SK-N-SH (cell line): Measurements from ENCODE around the gene ABHD10. TPM values are rescaled to one million over a fixed set of nuclear protein-coding genes. Genes with fewer than 3 reads are reported as not detected.

Experiments used
- CTCF ChIA-PET: fragments of 300-600, 350-600 bp; formaldehyde crosslinking; extraction: SDS; loops from one replicate; lab custom pipeline; 2021; lab: Yijun Ruan, JAX
- POLR2A ChIA-PET: fragments of 350-600 bp; sonication (Branson Sonifier 250); formaldehyde crosslinking; extraction: SDS; loops from one replicate; lab custom pipeline; 2020; ENCODE audit warnings: antibody characterized with exemption, inconsistent platforms; lab: Yijun Ruan, JAX
- DNase-seq: peaks from one replicate; pipeline ENCODE4 v3.0.0; 2012
- H2AFZ ChIP-seq: fragments of 200-600 bp; sonication (generic); 2 replicates; pipeline ENCODE4 v1.8.1; 2016; ENCODE audit warnings: antibody characterized with exemption, mild to moderate bottlenecking, low read depth
- H3F3A ChIP-seq: fragments of 200-600 bp; sonication (generic); replicated peaks from 2 replicates; pipeline ENCODE3; 2016; ENCODE audit warnings: antibody characterized with exemption, mild to moderate bottlenecking; ENCODE audit not compliant: insufficient read depth
- H3K27ac ChIP-seq, 2 experiments: fragments of 200-500 bp in 1 of 2; fragments of 200-600 bp in 1 of 2; sonication (Bioruptor generic) in 1 of 2; sonication (generic), shearing (Covaris generic) in 1 of 2; 2 replicates each; pipeline versions ENCODE4 v1.5.1 to v1.6.1; 2014 to 2016; ENCODE audit warnings: low read depth in 2 of 2, inconsistent platforms in 1 of 2, low read length in 1 of 2, mild to moderate bottlenecking in 1 of 2, mixed read lengths in 1 of 2
- H3K27me3 ChIP-seq: fragments of 200-600 bp; sonication (generic), shearing (Covaris generic); 2 replicates; pipeline ENCODE4 v1.6.1; 2016; ENCODE audit warnings: mixed run types; ENCODE audit not compliant: insufficient read depth
- H3K36me3 ChIP-seq, 2 experiments: fragments of 200-500 bp in 1 of 2; fragments of 200-600 bp in 1 of 2; sonication (Bioruptor generic) in 1 of 2; sonication (generic) in 1 of 2; replicated peaks in 1 of 2; 2 replicates each; pipeline versions ENCODE3 to v1.5.1; 2014 to 2016; ENCODE audit warnings: low read length in 1 of 2, mild to moderate bottlenecking in 1 of 2; ENCODE audit not compliant: insufficient read depth in 2 of 2, control insufficient read depth in 1 of 2
- H3K4me1 ChIP-seq, 2 experiments: fragments of 200-500 bp in 1 of 2; fragments of 200-600 bp in 1 of 2; sonication (Bioruptor generic) in 1 of 2; sonication (generic), shearing (Covaris generic) in 1 of 2; 2 replicates each; pipeline versions ENCODE4 v1.5.1 to v1.6.1; 2014 to 2016; ENCODE audit warnings: low read depth in 1 of 2, low read length in 1 of 2, mixed run types in 1 of 2; ENCODE audit not compliant: insufficient read depth in 2 of 2, control insufficient read depth in 1 of 2
- H3K4me2 ChIP-seq: fragments of 200-600 bp; sonication (generic), shearing (Covaris generic); 2 replicates; pipeline ENCODE4 v1.6.1; 2017; ENCODE audit warnings: mixed run types
- H3K4me3 ChIP-seq, 2 experiments: fragments of 200-500 bp in 1 of 2; fragments of 200-600 bp in 1 of 2; sonication (Bioruptor generic) in 1 of 2; sonication (generic), shearing (Covaris generic) in 1 of 2; 2 replicates each; pipeline versions ENCODE4 v1.5.1 to v1.8.1; 2014 to 2016; ENCODE audit warnings: low read depth in 2 of 2, inconsistent platforms in 1 of 2, low read length in 1 of 2, mild to moderate bottlenecking in 1 of 2, mixed read lengths in 1 of 2, moderate library complexity in 1 of 2
- H3K79me2 ChIP-seq: fragments of 200-600 bp; sonication (generic); 2 replicates; pipeline ENCODE4 v1.8.1; 2017; ENCODE audit warnings: mild to moderate bottlenecking; ENCODE audit not compliant: insufficient read depth
- H3K9ac ChIP-seq: fragments of 200-600 bp; sonication (generic); 2 replicates; pipeline ENCODE4 v1.6.1; 2017; ENCODE audit warnings: mixed run types
- H3K9me2 ChIP-seq: fragments of 200-600 bp; sonication (generic); 2 replicates; pipeline ENCODE4 v1.6.1; 2017; ENCODE audit warnings: mixed run types
- H3K9me3 ChIP-seq: fragments of 200-600 bp; sonication (generic); 2 replicates; pipeline ENCODE4 v1.6.1; 2017; ENCODE audit warnings: mixed run types, mild to moderate bottlenecking, moderate library complexity
- H4K20me1 ChIP-seq: fragments of 200-600 bp; sonication (generic); 2 replicates; pipeline ENCODE4 v1.6.1; 2017; ENCODE audit warnings: mild to moderate bottlenecking, mixed run types; ENCODE audit not compliant: insufficient read depth
- CTCF ChIP-seq: fragments of 200-600 bp; sonication (generic); IDR thresholded peaks from 2 replicates; pipeline ENCODE4 v1.6.1; 2017; ENCODE audit warnings: antibody characterized with exemption, mild to moderate bottlenecking, moderate library complexity
- ELF1 ChIP-seq: IDR thresholded peaks from 2 replicates; pipeline ENCODE4 v1.4.0; 2012
- EP300 ChIP-seq, 2 experiments: IDR thresholded peaks; 2 replicates each; pipeline versions ENCODE4 v1.4.0 to v1.6.1; 2012; ENCODE audit warnings: borderline replicate concordance in 1 of 2, low read depth in 1 of 2, low read length in 1 of 2
- GATA2 ChIP-seq: sonication (generic); formaldehyde crosslinking; IDR thresholded peaks from 2 replicates; pipeline ENCODE4 v1.5.0; 2020; ENCODE audit warnings: mild to moderate bottlenecking, missing genetic modification reagents
- JUND ChIP-seq: IDR thresholded peaks from 2 replicates; pipeline ENCODE4 v1.4.0; 2012
- MEF2A ChIP-seq: IDR thresholded peaks from 2 replicates; pipeline ENCODE4 v1.4.0; 2012; ENCODE audit warnings: low read depth, borderline replicate concordance
- MXI1 ChIP-seq: IDR thresholded peaks from 2 replicates; pipeline ENCODE4 v1.6.1; 2012; ENCODE audit warnings: mild to moderate bottlenecking, low read depth, low read length, improper control_type of control experiment
- NFIC ChIP-seq: IDR thresholded peaks from 2 replicates; pipeline ENCODE4 v1.4.0; 2012; ENCODE audit warnings: borderline replicate concordance
- PBX3 ChIP-seq: IDR thresholded peaks from 2 replicates; pipeline ENCODE4; 2012
- POLR2AphosphoS5 ChIP-seq: IDR thresholded peaks from 2 replicates; pipeline ENCODE4 v1.6.1; 2012; ENCODE audit warnings: low read depth, low read length
- SIN3A ChIP-seq: IDR thresholded peaks from 2 replicates; pipeline ENCODE4 v1.6.1; 2012; ENCODE audit warnings: low read depth, mild to moderate bottlenecking, low read length, moderate library complexity, borderline replicate concordance
- TAF1 ChIP-seq: IDR thresholded peaks from 2 replicates; pipeline ENCODE4 v1.6.1; 2012; ENCODE audit warnings: low read depth, mild to moderate bottlenecking, low read length, moderate library complexity, borderline replicate concordance
- TCF12 ChIP-seq: IDR thresholded peaks from 2 replicates; pipeline ENCODE4 v1.4.0; 2012
- TEAD4 ChIP-seq: IDR thresholded peaks from 2 replicates; pipeline ENCODE4 v1.4.0; 2012; ENCODE audit warnings: mild to moderate bottlenecking, borderline replicate concordance; ENCODE audit not compliant: insufficient read depth
- ZBTB33 ChIP-seq: IDR thresholded peaks from 2 replicates; pipeline ENCODE4 v1.4.0; 2012; ENCODE audit warnings: low read depth, borderline replicate concordance
- WGBS: methylation state at CpG from one replicate; pipeline ENCODE4 v1.1.6; 2017; ENCODE audit warnings: low lambda C conversion rate; 5-methylcytosine and 5-hydroxymethylcytosine counted together
- polyA plus RNA-seq, 3 experiments: library from polyadenylated mRNA; depleted of rRNA; stranded (reverse); fragments of >200 nt; gene quantifications; 2 replicates each; pipeline ENCODE4 v1.2.3, GENCODE V29; 2012

Gene ABHD10
- polyA plus RNA-seq, 1 of the 3 experiments (the other 2 are of a cell fraction), result 14.8 TPM

- Histone ChIP-seq H3K79me2 (peaks cover 6% of the 10 kb centered on the region), H3K9me2 (no peaks in the 10 kb centered on the region), H3F3A (peaks cover 16% of the 10 kb centered on the region), H4K20me1 (no peaks in the 10 kb centered on the region), H2AFZ (no peak overlapping the region), H3K9ac (no peak overlapping the region), H3K36me3 (peaks cover 31 to 77% of the 10 kb centered on the region in 2 experiments), H3K4me2 (no peak overlapping the region), H3K4me1 (peaks cover 9 to 10% of the 10 kb centered on the region in 2 experiments; a peak in 3 of 4 replicates), H3K27ac (no peak overlapping the region), H3K27me3 (no peaks in the 10 kb centered on the region), H3K9me3 (no peaks in the 10 kb centered on the region), H3K4me3 (no peak overlapping the region)
- 93% methylated on average over 6 of the region's 6 CpGs for WGBS
- POLR2A ChIA-PET, result no interaction called here
- no peak for TF ChIP-seq TAF1
- no peak for TF ChIP-seq TCF12
- TF ChIP-seq GATA2, result 0 out of 2 replicates have a peak, but pooled peaks have one; percentile 7
- TF ChIP-seq ZBTB33, result no peak
- TF ChIP-seq EP300 (IDR thresholded peaks at IDR 0.05; ENCODE audit: borderline replicate concordance in 1 of 2, low read depth in 1 of 2, low read length in 1 of 2), result peak in 1 of 2 experiments; percentile 18; a peak in 1 of 4 replicates
- DNase-seq, result peak; percentile 21
- CTCF ChIA-PET, result interaction anchor here (0.7 to 3.1 kb wide), 6 partner anchors 9 to 237 kb away, joined by 3 to 21 read pairs (median 5); no protein-coding TSS in a partner anchor
These were observed 25.9 kb upstream of the ABHD10 start for GRCh38 chr3:111952866-111953450.

- peak overlapping the region; percentile 62 to 73; a peak in 2 of 4 replicates for H3K27ac ChIP-seq
- H3K9ac ChIP-seq, result no peak overlapping the region
- CTCF ChIA-PET, result interaction anchor here (0.9 to 3.1 kb wide), 4 partner anchors 13 to 238 kb away, joined by 3 to 21 read pairs (median 8); no protein-coding TSS in a partner anchor
- peaks cover 3% of the 10 kb centered on the region; the same call in 1 of the 2 replicates for H3K79me2 ChIP-seq
- H3K36me3 ChIP-seq, result peaks cover 27 to 72% of the 10 kb centered on the region in 2 experiments
- TF ChIP-seq MXI1, result no peak
- TF ChIP-seq TEAD4, result peak; percentile 49; the same call in 1 of the 2 replicates
- peak; percentile 45 to 58; a peak in 3 of 4 replicates for TF ChIP-seq EP300 (IDR thresholded peaks at IDR 0.05; ENCODE audit: borderline replicate concordance in 1 of 2, low read depth in 1 of 2, low read length in 1 of 2)
- TF ChIP-seq TCF12, result peak; percentile 91
- TF ChIP-seq SIN3A, result 0 out of 2 replicates have a peak, but pooled peaks have one; percentile 30
- TF ChIP-seq CTCF, result no peak
- no peak for TF ChIP-seq ELF1
- peak; percentile 21; the same call in 1 of the 2 replicates for TF ChIP-seq JUND
- peak; percentile 47; the same call in 1 of the 2 replicates for TF ChIP-seq MEF2A
- peak; percentile 60; the same call in 1 of the 2 replicates for TF ChIP-seq POLR2AphosphoS5
- TF ChIP-seq NFIC, result peak; percentile 63; the same call in 1 of the 2 replicates
- TF ChIP-seq PBX3, result peak; percentile 76
- H3F3A ChIP-seq, result peaks cover 16% of the 10 kb centered on the region
- POLR2A ChIA-PET, result interaction anchor here (0.7 kb wide), 1 partner anchor 18 kb away, joined by 3 read pairs; no protein-coding TSS in a partner anchor
- no peak overlapping the region for H2AFZ ChIP-seq
- no peaks in the 10 kb centered on the region for H3K9me3 ChIP-seq
- no peak for DNase-seq
- peaks cover 9 to 10% of the 10 kb centered on the region in 2 experiments; a peak in 3 of 4 replicates for H3K4me1 ChIP-seq
- H3K4me3 ChIP-seq, result no peak overlapping the region
- no peaks in the 10 kb centered on the region for H3K27me3 ChIP-seq
- H3K4me2 ChIP-seq, result no peak overlapping the region
- 56% methylated on average over 6 of the region's 6 CpGs for WGBS
- no peaks in the 10 kb centered on the region for H4K20me1 ChIP-seq
- no peaks in the 10 kb centered on the region for H3K9me2 ChIP-seq
These were observed 24.4 kb upstream of the ABHD10 start for GRCh38 chr3:111954228-111954990.
